NCI-H1105 treated with DMSO at 0.1 percent for 48 hours (cell line): Measurements from ENCODE around the gene KLF4.
A peak's percentile ranks its signal among the peaks of the same experiment; 100 is the strongest.
"Not testable (repeated sequence)": the region's sequence is repeated elsewhere in the genome, so short reads cannot be mapped to it uniquely, and the experiment has no call there.

ENCODE experiments used
- DNase-seq: peaks from one replicate; lab custom pipeline; 2025; lab: John Stamatoyannopoulos, UW

KLF4 gene

GRCh38 chr9:107489687-107490605 lies at the start of gene KLF4:
Gene KLF4 (minus strand): TSS chr9:107489769. CDS start chr9:107489172, 597 bp downstream.
- peak; percentile 88 for DNase-seq

- no peak for DNase-seq
Measured at GRCh38 chr9:107536462-107536861, 46.9 kb upstream of the KLF4 start.

- no peak for DNase-seq
Measured at GRCh38 chr9:107534510-107535078, 45.0 kb upstream of the KLF4 start.

- no peak for DNase-seq
Measured at GRCh38 chr9:107530679-107531078, 41.1 kb upstream of the KLF4 start.

GRCh38 chr9:107528686-107529085 lies 39.1 kb upstream of the KLF4 start:
- no peak for DNase-seq

- DNase-seq = no peak
Measured at GRCh38 chr9:107523539-107523938, 34.0 kb upstream of the KLF4 start.

GRCh38 chr9:107520186-107520585 lies 30.6 kb upstream of the KLF4 start:
- DNase-seq = no peak

GRCh38 chr9:107518037-107518807 lies 28.7 kb upstream of the KLF4 start:
- no peak for DNase-seq

GRCh38 chr9:107513464-107514100 lies 24.0 kb upstream of the KLF4 start:
- DNase-seq = no peak

- DNase-seq = no peak
Measured at GRCh38 chr9:107504585-107505455, 15.3 kb upstream of the KLF4 start.

GRCh38 chr9:107502464-107502863 lies 12.9 kb upstream of the KLF4 start:
- DNase-seq = no peak

GRCh38 chr9:107500421-107501200 lies 11.0 kb upstream of the KLF4 start:
- DNase-seq = not testable (repeated sequence)

GRCh38 chr9:107496976-107497375 lies 7.4 kb upstream of the KLF4 start:
- DNase-seq = no peak

- DNase-seq = no peak
Measured at GRCh38 chr9:107492381-107492970, 2.9 kb upstream of the KLF4 start.

GRCh38 chr9:107491081-107492053 lies 1.8 kb upstream of the KLF4 start:
- DNase-seq = no peak

- DNase-seq = not testable (repeated sequence)
Measured at GRCh38 chr9:107490606-107490970, 1.0 kb upstream of the KLF4 start.

GRCh38 chr9:107489144-107489673 lies 360 bp downstream of the KLF4 start:
- peak; percentile 52 for DNase-seq

- DNase-seq = peak; percentile 44
Measured at GRCh38 chr9:107488375-107489143, 1.0 kb downstream of the KLF4 start.
